NCI-H2029 treated with DMSO at 0.1 percent for 48 hours (cell line): ENCODE data around the gene CRB2.
A peak's percentile ranks its signal among the peaks of the same experiment; 100 is the strongest.

Source experiments
- DNase-seq: peaks from one replicate; lab custom pipeline; 2025; lab: John Stamatoyannopoulos, UW

The CRB2 gene

DNA sequence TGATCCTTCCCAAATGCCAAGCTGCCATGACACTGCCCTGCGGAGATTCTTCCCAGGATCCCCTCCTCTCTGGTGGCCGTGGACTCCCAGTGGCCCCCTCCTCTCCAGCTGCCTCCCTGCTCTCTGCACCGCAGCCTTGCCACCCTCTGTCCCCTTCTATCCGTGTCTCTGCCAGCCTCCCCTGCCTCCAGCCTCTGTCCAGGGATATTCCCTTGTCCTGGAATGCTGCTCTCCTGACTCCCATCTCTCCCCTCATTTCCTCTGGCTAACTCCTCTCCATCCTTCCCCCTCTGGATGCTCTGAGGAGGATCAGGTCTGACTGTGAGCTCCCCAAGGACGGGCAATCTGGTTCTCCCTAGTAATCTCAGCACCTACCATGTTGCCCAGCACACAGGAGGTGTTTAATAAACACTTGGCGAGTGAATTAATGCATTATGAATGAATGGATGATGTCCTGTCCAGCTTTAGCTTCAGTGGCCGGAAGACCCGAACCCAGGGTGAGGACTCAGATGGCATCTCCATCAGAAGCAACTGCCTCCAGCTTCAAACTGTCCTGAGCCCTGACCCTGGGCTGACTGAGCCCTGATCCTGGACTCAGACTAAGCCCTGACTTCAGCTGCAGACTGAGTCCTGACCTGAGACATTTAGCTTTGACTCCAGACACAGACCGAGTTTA is 7.5 kb upstream of the CRB2 start:
- DNase-seq = no peak

DNA sequence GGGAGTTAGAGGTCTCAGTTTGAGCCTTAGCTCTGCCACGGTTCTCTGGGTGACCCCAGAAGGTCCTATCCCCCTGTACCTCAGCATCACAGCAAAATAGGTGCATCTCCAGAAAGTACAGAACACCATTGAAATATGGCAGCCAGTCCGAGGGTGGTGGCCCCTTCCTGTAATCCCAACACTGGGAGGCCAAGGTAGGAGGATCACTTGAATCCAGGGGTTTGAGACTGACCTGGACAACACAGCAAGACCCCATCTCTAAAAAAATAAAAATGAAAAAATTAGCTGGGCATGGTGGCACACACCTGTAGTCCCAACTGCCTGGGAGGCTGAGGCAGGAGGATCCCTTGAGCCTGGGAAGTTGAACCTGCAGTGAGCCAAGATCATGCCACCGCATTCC is 7.0 kb upstream of the CRB2 start:
- DNase-seq = no peak

DNA sequence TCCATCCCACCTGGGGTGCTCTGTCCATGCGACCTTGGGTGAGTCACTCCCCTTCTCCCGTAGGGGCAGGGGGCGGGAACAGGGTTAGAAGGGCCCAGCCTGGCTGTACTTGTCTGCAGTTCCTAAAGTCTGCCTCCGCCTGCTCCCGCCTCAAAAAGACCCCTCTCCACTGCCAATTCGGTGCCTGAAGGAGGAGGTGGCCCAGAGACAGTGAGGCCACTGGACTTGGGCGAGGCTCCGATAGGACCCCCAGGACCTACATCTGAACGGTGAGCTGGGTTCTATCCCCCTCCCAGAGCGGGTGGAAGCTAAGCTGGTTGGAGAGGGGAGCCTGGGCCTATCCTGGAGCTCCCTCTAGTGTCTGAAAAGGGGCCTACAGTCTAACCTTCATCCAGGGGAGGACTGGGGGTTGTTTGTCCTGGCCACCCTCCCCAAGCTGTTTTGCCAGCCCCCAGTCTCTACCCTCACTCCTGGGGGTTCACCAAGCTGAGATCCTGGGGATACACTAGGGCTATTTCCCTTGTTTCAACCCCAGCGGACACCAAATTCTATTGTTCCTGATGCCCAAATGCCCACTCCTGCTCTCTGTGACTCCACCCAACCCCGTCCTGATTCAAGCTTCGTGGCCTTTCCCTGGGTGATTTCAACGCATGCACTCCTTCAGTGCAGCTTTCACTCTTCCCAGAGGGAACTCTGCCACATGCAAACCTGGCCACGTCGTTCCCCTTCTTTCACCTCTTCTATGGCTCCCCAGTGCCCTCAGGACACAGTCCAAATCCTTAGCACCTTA is 6.1 kb upstream of the CRB2 start:
- peak; percentile 34 for DNase-seq

DNA sequence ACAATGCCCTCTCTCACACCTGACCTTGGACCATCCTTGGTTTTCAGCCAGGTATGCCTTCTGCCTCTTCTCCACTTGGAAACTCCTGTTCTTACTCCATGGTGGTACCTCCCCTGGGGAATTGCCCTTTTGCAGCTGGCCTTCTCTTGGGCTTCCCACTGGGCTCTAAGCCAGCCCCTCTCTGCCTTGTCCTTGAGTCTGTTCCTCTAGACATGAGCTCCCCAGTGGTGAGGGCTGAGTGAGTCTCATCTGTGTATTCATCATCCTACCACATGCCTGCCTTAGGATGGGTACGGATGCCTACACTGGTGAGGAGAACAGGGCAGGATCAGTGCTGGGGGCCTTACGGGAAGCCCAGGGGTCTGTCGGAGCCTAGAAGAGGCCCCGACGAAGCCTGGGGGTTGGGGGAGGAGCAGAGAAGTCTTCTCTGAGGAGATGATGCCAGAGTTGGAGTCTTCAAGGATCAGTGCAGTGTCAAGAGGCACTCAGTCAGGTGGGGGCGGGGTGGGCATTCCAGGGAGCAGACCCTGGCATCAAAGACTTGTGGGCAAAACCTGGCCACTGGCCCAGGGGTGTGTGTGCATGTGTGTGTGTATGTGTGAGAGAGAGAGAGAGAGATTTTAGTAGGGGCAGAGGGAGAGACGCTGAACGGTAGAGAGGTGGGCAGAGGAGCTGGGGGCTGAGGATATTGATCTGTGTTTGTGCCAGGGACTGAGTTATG is 5.2 kb upstream of the CRB2 start:
- no peak for DNase-seq

DNA sequence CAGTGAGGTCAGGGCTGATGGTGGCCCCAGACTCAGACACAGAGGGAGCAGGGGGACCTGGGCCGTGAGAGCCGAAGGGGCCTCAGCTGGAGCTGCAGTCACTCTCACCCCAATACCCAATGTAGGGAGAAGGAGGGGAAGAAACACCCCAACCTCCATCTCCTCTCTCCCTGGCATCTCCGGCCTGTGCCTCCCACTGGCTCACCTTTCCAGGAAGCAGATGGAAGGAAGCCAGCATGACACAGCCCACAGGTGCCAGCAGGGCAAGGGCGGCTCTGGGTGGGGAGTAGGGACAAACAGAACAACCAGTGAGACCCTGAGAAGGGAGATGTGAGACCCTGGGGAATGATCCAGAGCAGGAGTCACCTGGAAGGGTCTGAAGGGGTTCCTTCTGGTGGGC is 3.0 kb upstream of the CRB2 start:
- no peak for DNase-seq

DNA sequence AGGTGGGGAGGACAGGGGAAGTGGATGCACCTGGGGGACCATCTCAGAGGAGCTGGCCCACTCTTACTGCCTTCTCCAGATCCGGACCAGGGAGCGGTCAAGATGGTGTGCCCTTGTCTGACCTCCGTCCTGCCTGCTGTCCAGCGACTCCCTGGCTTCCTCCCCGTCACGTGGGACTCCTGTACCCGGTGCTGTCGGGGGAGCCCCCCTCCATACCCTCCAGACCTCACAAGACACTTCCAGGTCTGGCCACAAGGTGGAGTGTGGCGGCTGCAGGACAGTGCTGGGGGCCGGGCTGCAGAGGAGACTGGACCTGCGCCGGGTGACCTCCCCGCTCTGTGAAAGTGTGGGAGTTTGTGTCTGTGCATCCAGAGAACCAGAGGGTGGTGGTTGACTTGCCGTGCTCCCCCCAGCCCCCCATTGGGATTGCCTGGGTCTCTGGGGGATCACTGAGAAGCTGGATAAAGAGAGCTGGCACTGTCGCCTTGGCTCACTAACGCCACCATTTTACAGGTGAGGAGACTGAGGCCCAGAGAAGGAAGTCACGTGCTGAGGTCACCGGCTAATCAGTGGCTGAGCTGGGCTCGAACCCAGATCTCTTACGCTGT is 1.9 kb upstream of the CRB2 start:
- no peak for DNase-seq

DNA sequence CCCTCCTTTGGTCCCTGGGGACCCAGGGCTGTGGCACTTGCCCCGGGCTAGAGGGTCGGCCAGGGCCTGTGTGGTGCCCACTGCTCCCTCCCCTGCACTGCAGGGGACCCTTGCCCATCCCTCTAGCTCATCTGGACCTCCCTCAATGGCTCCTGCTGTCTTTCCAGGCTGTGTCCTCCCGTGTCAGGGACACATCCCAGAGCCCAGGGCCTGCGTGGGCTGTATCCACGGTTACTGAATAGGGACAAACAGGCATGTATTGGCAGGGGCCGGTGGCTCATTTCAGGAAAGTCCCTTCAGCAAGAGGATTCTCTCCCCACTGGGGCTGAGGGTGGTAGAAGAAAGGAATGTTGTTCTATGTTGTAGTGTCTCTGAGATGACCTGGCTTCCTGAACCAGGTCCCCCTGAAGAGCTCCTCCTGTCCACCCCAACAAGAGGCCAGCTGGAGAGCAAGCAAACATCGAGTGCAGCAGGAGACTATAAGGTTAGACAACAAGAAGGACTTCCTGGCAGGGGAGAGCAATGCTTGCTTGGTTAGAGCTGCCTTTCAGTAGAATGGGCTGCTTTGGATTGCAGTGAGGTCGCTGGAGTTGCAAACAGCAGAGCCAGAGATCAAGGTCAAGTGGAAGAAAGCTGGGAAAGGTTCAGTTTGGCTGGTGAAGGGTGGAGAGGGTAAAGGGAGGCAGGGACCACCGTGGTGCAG is 1.0 kb upstream of the CRB2 start:
- no peak for DNase-seq

DNA sequence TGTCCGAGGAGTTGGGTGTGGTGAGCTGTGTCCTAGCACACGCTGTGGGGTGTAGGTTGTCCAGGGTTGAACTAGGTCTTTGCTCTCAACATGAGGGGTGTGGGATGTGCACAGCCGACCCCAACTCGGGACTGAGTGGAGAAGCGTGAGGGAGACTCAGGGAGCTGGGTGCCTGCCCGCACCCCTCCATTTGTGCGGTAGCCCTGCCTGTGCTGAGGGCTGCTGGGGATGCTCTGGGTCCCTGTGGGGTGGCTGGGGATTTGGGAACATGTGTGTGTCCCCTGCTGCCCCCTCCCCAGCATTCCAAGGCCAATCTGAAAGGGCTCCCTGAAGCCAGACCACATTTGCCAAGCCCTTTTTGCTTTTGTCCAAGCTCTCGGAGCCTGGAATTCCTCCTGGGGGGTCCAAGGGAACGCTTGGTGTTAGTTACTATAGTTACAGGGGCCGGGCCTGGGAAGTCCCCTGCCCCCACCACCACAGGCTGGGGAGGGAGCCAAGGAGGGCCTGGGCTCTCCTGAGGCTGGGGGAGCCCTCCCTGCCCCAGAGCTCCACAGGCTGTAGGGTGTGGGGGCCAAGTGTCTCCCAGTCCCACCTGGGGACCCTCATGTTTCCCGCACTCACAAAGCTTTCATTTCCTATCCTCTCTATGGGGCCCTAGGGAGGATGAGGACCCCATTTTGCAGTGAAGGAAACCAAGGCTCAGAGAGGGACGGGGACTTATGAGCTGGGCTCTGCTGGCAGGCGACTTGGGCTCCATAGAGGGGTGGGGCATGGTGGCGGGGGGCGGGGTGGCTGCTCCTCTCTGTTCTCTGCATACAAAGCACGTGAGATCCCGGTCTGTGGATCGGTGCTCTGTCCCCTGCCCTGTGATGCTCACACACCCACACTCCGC is 1.1 kb downstream of the CRB2 start:
- no peak for DNase-seq

DNA sequence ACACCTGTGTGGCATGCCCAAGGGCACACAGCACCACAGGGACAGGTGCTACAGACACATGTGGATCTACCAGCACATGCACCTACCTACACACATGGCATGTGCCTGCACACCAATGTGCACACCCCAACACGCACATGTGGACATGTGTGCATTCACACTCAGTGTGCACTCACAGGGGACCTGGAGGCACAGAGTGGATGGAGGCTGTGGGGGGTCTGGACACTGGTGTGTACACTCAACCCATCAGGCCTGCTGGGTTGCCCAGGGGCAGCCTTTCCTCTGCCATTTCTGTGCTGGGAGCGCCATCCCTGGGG is 1.7 kb downstream of the CRB2 start:
- no peak for DNase-seq

DNA sequence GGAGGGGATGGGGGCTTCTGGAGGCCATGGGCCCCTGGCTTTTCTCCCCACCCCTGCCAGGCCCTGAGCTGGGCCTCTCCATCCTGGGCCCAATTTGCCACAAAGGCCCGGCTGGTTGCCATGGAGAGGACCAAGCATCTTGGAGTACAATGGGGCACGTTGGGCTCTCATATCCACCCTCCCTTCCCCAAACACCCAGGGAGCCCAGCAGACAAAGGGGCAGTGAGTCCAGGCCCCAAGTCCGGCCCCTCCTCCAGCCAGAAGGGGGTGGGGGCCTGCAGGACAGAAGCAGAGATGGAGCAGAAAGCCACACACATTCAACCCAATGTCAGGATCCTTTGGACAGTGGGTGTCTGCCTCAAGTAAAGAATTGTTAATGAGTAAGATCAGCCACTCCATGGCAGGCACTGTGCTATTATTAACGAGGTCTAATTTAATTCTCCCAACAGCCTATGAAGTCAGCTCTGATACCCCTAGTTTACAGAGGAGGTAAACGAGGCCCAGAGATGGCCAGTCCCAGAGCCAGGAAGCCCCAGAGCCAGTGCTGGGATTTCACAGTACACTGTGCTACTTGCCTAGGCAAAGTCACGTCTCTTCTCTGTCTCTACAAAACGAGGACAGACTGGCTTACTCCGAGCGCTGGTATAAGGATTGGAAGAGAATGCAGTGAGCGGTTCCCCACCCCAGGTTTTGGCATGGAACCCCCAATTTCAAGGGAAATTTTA is 2.3 kb downstream of the CRB2 start:
- DNase-seq = no peak

DNA sequence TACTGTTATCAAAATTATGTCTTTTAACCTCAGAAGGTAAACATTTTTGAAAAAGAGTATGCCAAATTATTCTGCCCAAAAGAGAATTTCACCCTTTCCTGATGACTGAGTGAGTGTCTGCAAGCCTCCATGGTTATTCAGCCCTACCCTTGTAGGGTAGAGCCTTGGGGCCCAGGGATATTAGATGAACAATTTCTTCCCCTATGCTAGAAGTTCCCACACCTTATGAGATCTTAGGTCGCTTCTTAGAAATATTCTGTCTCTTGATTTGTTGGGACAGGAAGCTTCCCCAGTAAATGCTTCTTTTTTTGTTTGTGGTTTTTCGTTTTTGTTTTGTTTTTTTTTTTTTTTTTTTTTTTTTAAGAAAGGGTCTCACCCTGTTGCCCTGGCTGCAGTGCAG is 3.1 kb downstream of the CRB2 start:
- no peak for DNase-seq

DNA sequence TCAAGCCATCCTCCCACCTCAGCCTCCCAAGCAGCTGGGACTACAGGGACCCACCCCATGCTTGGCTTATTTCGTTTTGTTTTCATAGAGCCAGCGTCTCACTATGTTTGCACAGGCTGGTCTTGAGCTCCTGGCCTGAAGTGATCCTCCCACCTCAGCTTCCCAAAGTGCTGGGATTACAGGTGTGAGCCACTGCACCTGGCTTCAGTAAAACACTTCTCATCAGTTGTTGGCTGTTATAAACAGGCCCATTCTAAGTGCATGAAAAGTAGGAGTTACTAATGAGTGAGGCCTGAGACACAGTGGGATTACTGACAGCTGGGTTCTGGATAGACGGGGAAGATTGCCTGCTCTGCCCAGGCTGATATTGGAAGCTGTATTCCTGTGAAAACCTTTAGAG is 3.5 kb downstream of the CRB2 start:
- peak; percentile 46 for DNase-seq

DNA sequence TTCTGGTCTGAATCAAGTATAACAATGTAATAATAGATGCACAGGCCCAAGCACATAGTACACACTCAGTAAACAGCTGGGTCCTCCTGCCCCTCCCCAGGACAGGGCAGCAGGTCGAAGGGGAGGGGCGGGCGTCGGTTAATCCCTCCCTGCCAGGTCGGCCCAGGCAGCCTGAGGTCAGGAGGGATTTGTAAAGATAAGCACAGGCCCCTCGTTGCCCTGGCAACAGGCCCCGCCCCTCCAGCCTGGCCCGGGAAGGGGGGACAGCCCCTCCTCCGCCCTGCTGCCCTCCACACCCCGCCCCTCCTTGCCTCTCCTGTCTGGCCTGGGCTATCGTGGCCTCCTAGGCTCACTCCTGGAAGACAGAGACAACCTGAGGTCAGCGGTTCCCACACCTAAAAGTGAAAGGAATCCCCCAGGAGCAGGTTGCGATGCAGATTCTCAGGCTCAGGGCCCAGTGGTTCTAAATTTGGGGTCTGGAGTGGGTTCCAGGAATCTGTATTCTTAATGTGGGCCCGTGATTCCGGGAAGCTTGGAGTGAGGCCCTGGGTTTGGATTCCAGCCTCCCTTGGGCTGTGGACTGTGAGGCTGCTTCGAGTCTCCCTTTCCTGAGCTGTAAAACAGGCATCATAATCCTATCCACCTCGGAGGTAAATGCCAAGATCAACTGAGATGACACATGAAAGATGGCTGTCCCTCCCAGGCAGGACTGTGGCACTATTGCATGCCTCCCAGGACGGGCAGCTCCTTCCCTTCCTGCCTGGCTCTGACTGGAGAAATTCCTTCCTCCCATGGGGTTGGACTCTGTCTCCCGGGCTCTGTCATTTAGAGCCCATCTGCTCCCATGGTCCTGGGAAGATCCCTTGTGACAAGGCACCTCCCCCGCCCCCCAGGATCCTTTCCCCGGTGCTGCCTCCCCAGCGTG is 4.4 kb downstream of the CRB2 start:
- DNase-seq = no peak

DNA sequence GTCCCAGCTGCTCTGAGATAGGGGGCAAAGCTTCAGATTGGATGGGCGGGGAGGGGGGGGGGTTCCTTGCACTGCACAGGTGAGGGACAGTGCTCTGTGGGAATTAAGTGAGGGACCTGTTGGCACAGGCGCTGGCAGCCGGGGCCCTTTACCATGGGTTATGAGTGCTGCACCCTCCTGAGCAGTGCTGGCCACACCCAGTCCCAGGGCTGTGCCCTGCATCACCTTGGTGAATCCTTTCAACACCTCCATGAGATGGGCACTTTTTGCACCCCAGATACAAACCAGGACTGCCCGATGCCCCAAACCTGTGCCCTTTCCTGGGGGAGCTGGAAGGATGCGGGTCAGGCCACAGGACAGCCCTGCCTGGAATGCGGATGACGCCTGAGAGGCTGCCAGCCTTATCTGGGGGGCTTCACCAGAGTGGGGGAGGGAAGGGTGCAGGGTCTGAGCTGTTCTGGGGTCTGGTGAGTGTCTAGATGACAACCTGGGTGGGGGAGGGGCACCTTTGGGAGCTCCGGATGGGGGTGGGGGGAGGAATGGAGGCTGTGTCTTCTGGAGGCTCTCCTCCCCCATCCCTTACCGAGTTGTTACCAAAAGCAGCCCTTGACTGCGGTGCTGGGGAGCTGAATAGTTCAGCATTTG is 5.2 kb downstream of the CRB2 start:
- DNase-seq = no peak

DNA sequence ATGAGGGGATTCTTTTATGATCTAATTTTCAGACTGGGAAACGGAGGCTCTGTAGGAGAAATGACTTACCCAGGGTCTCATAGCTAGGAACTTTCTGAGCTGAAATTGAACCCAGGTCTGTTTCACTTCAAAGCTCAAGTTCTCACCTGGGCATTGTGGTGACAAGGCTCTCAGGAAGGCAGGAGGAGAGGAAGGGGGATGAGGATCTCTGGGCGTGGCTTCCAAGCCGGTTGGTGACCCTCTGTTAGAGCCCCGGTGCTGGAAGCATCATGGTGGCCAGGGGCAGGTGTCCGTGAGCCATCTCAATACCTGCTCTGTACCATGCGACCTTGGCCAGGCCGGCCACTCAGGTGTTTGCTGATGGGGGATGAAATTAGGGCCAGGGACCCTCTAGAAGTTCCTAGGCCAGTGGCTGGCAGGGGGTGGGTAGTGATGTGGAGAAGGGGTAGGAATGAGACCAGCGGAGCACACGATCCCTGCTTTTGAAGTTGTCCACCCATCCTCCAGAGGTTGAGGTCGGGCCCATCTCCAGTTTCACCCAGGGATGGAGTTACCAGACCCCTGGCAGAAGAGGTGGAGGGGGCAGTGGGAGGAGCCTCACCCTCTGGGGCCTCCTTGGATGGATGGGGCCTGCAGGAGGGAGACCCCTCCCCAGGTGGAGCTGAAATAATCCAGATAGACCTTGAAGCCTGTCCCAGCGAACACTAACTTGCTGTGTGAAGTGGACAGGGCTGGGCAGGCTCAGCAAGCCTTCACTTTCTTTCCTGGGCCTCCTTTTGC is 5.9 kb downstream of the CRB2 start:
- no peak for DNase-seq

DNA sequence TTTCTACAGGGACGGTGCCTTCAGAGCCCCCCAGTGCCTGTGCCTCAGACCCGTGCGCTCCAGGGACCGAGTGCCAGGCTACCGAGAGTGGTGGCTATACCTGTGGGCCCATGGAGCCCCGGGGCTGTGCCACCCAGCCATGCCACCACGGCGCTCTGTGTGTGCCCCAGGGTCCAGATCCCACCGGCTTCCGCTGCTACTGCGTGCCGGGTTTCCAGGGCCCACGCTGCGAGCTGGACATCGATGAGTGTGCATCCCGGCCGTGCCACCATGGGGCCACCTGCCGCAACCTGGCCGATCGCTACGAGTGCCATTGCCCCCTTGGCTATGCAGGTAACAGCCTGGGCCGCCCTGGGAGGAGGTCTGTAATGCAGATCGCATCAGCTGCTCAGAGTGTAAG is 6.9 kb downstream of the CRB2 start:
- no peak for DNase-seq

DNA sequence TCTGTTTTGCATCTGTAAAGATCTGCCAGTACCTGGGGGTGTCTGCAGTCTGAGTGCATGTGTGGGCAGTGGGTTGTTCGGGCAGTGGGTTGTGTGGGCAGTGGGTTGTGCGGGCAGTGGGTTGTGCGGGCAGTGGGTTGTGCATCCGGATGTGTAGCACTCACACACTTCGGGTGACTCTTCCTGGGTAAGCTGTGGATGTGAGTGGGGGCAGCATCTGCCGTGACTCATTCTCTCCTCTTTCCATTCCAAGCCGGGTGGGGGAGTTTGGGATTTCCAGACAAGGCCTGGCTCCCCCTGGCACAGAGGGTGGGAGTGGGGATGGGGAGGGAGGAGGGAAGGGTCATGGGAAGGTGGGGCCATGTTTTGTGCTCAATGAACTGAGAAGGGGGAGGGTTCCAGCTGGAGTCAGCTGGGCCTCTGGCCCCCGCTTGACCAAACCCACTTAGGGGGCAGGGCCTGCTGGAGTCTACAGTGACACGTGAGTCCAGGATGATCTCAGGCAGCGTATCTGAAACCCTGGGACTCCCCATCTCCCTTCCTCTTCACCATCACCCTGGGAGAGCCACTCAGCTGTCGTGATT is 8.3 kb downstream of the CRB2 start:
- DNase-seq = no peak
